ENCODE measurements around the gene CEP19. TPM values are rescaled to one million over a fixed set of nuclear protein-coding genes. Genes with fewer than 3 reads are reported as not detected.
"Not testable (repeated sequence)": the region's sequence is repeated elsewhere in the genome, so short reads cannot be mapped to it uniquely, and the experiment has no call there.

CEP19 gene
- polyA plus RNA-seq, 1 donor from 2014 or later = 43.1 TPM

- H3K9me2 ChIP-seq (ENCODE audit: insufficient read depth, low read length) = no peaks in the 10 kb centered on the region
- no peak overlapping the region for H3K4me2 ChIP-seq (ENCODE audit: low read length)
- peaks cover 5% of the 10 kb centered on the region for H3K9me3 ChIP-seq (ENCODE audit: low read length)
- H2AFZ ChIP-seq (ENCODE audit: low read depth, low read length) = no peak overlapping the region
- H3K9ac ChIP-seq (ENCODE audit: low read length) = no peak overlapping the region
- no peak overlapping the region for H3K27ac ChIP-seq (ENCODE audit: low read length)
- H3K36me3 ChIP-seq (ENCODE audit: insufficient read depth, low read length) = no peaks in the 10 kb centered on the region
- no peaks in the 10 kb centered on the region for H3K27me3 ChIP-seq (ENCODE audit: insufficient read depth, low read depth, low read length)
- TF ChIP-seq SMC3 (conservative IDR thresholded peaks at IDR 0.05; ENCODE audit: poor library complexity) (no peak), EZH2 (IDR thresholded peaks at IDR 0.05; ENCODE audit: borderline replicate concordance, insufficient read depth, low read length, poor library complexity, severe bottlenecking) (no peak), CTCF (IDR thresholded peaks at IDR 0.05; ENCODE audit: poor library complexity, severe bottlenecking) (no peak), RAD21 (conservative IDR thresholded peaks at IDR 0.05) (no peak)
- peaks cover 76% of the 10 kb centered on the region for H3K79me2 ChIP-seq (replicated peaks; ENCODE audit: insufficient read depth, low read length)
- H3K4me3 ChIP-seq (ENCODE audit: low read length) = no peak overlapping the region
- H3F3A ChIP-seq (ENCODE audit: insufficient read depth, low read length, poor library complexity, severe bottlenecking) = no peaks in the 10 kb centered on the region
- H4K20me1 ChIP-seq (ENCODE audit: insufficient read depth) = no peaks in the 10 kb centered on the region
Observed at GRCh38 chr3:196753201-196753600, 41.2 kb upstream of the CEP19 start.

GRCh38 chr3:196749125-196749524 is 37.1 kb upstream of the CEP19 start:
- Histone ChIP-seq H4K20me1 (ENCODE audit: insufficient read depth) (no peaks in the 10 kb centered on the region), H3K27ac (ENCODE audit: low read length) (no peak overlapping the region), H3F3A (ENCODE audit: insufficient read depth, low read length, poor library complexity, severe bottlenecking) (no peaks in the 10 kb centered on the region), H3K79me2 (replicated peaks; ENCODE audit: insufficient read depth, low read length) (peaks cover 91% of the 10 kb centered on the region), H3K4me3 (ENCODE audit: low read length) (no peak overlapping the region), H2AFZ (ENCODE audit: low read depth, low read length) (no peak overlapping the region), H3K9me2 (ENCODE audit: insufficient read depth, low read length) (no peaks in the 10 kb centered on the region), H3K27me3 (ENCODE audit: insufficient read depth, low read depth, low read length) (no peaks in the 10 kb centered on the region), H3K9me3 (ENCODE audit: low read length) (peaks cover 5% of the 10 kb centered on the region), H3K4me2 (ENCODE audit: low read length) (no peak overlapping the region), H3K36me3 (ENCODE audit: insufficient read depth, low read length) (peaks cover 6% of the 10 kb centered on the region), H3K9ac (ENCODE audit: low read length) (no peak overlapping the region)
- no peak for TF ChIP-seq MXI1 (conservative IDR thresholded peaks at IDR 0.05; ENCODE audit: poor library complexity, severe bottlenecking)
- no peak for TF ChIP-seq RAD21 (conservative IDR thresholded peaks at IDR 0.05)
- TF ChIP-seq EP300 (conservative IDR thresholded peaks at IDR 0.05; ENCODE audit: poor library complexity, severe bottlenecking) = no peak
- no peak for TF ChIP-seq POLR2AphosphoS5 (IDR thresholded peaks at IDR 0.05)
- TF ChIP-seq CTCF (IDR thresholded peaks at IDR 0.05; ENCODE audit: poor library complexity, severe bottlenecking) = no peak
- TF ChIP-seq REST (IDR thresholded peaks at IDR 0.05; ENCODE audit: borderline replicate concordance) = no peak
- TF ChIP-seq TAF1 (IDR thresholded peaks at IDR 0.05; ENCODE audit: low read depth) = no peak
- no peak for TF ChIP-seq EZH2 (IDR thresholded peaks at IDR 0.05; ENCODE audit: borderline replicate concordance, insufficient read depth, low read length, poor library complexity, severe bottlenecking)
- no peak for TF ChIP-seq SMC3 (conservative IDR thresholded peaks at IDR 0.05; ENCODE audit: poor library complexity)

GRCh38 chr3:196743569-196743968 is 31.5 kb upstream of the CEP19 start:
- not testable (repeated sequence) for H4K20me1 ChIP-seq (ENCODE audit: insufficient read depth); H3K9me3 ChIP-seq (ENCODE audit: low read length)

More at GRCh38 chr3:196743569-196743968, 31.5 kb upstream of the CEP19 start:
- not testable (repeated sequence) for H3K9me2 ChIP-seq (ENCODE audit: insufficient read depth, low read length); H3F3A ChIP-seq (ENCODE audit: insufficient read depth, low read length, poor library complexity, severe bottlenecking); H3K9ac ChIP-seq (ENCODE audit: low read length); H3K4me2 ChIP-seq (ENCODE audit: low read length); H3K27ac ChIP-seq (ENCODE audit: low read length); H2AFZ ChIP-seq (ENCODE audit: low read depth, low read length); H3K36me3 ChIP-seq (ENCODE audit: insufficient read depth, low read length); H3K27me3 ChIP-seq (ENCODE audit: insufficient read depth, low read depth, low read length); H3K4me3 ChIP-seq (ENCODE audit: low read length)
- peaks cover 78% of the 10 kb centered on the region for H3K79me2 ChIP-seq (replicated peaks; ENCODE audit: insufficient read depth, low read length)

Data from neural cell (in vitro differentiated cells).